ENCODE data around the gene CDK11B.
A peak's percentile ranks its signal among the peaks of the same experiment; 100 is the strongest.
"Not testable (repeated sequence)": the region's sequence is repeated elsewhere in the genome, so short reads cannot be mapped to it uniquely, and the experiment has no call there.

Gene CDK11B

GRCh38 chr1:1680912-1681273 is 22.1 kb upstream of the CDK11B start:
- no peak for DNase-seq

GRCh38 chr1:1680031-1680911 is 21.5 kb upstream of the CDK11B start:
- DNase-seq = no peak

GRCh38 chr1:1678581-1679380 is 20.0 kb upstream of the CDK11B start:
- DNase-seq = peak in 1 of 5 donors; percentile 31

- DNase-seq = peak in 4 of 5 donors; percentile 24 to 52 (median 42)
These were observed 19.1 kb upstream of the CDK11B start for GRCh38 chr1:1677718-1678580.

GRCh38 chr1:1676087-1676486 is 17.3 kb upstream of the CDK11B start:
- DNase-seq = not testable (repeated sequence)

- not testable (repeated sequence) for DNase-seq
These were observed 16.4 kb upstream of the CDK11B start for GRCh38 chr1:1675218-1675617.

GRCh38 chr1:1674806-1675205 is 16.0 kb upstream of the CDK11B start:
- DNase-seq = not testable (repeated sequence)

- DNase-seq = no peak
These were observed 13.6 kb upstream of the CDK11B start for GRCh38 chr1:1672181-1672965.

- DNase-seq = no peak
These were observed 12.7 kb upstream of the CDK11B start for GRCh38 chr1:1671365-1672119.

GRCh38 chr1:1670866-1671265 is 12.1 kb upstream of the CDK11B start:
- no peak for DNase-seq

- no peak for DNase-seq
These were observed 10.9 kb upstream of the CDK11B start for GRCh38 chr1:1669468-1670440.

- DNase-seq = no peak
These were observed 7.7 kb upstream of the CDK11B start for GRCh38 chr1:1666526-1666925.

GRCh38 chr1:1665815-1666251 is 7.0 kb upstream of the CDK11B start:
- DNase-seq = peak in 2 of 5 donors; percentile 17 to 18

- DNase-seq = no peak
These were observed 6.4 kb upstream of the CDK11B start for GRCh38 chr1:1664941-1665814.

- DNase-seq = not testable (repeated sequence)
These were observed 5.5 kb upstream of the CDK11B start for GRCh38 chr1:1664318-1664717.

GRCh38 chr1:1662830-1663560 is 4.2 kb upstream of the CDK11B start:
- not testable (repeated sequence) for DNase-seq

- DNase-seq = not testable (repeated sequence)
These were observed 3.6 kb upstream of the CDK11B start for GRCh38 chr1:1662392-1662791.

- not testable (repeated sequence) for DNase-seq
These were observed 10.5 kb downstream of the CDK11B start for GRCh38 chr1:1648265-1648664.
